GM18511 (cell line): ENCODE results near the gene RAB11A.

Experiments
- ATAC-seq: cut with Tn5 transposase; IDR thresholded peaks from one replicate; pipeline ENCODE4 v1.9.1; 2021; ENCODE audit warnings: mild to moderate bottlenecking, moderate library complexity; ENCODE audit not compliant: unreplicated experiment

RAB11A gene

GRCh38 chr15:65935391-65935790 is 66.1 kb downstream of the RAB11A start:
- no peak for ATAC-seq

GRCh38 chr15:65936282-65936681 is 67.0 kb downstream of the RAB11A start:
- no peak for ATAC-seq

- no peak for ATAC-seq
Measured at GRCh38 chr15:65937054-65937453, 67.8 kb downstream of the RAB11A start.

GRCh38 chr15:65937476-65937875 is 68.2 kb downstream of the RAB11A start:
- ATAC-seq, result no peak

- no peak for ATAC-seq
Measured at GRCh38 chr15:65938604-65939003, 69.3 kb downstream of the RAB11A start.

- ATAC-seq, result no peak
Measured at GRCh38 chr15:65939901-65940617, 70.8 kb downstream of the RAB11A start.

DNA sequence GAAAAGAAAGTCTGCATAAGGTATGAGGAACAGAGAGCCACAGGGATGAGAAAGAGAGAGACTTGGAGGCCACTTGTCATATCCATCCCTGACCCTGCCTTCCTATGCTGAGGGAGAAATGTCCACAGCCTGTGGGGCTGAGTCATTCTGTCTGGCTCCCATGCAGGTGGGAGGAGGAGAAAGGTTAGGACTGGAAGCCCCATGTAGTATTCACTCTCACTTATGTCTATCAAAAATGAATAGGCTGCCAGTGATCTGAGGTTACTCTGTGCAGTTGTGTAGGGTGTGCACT is 71.3 kb downstream of the RAB11A start:
- ATAC-seq, result no peak
